SK-N-SH (cell line): ENCODE data around the gene TMEM184B. TPM values are rescaled to one million over a fixed set of nuclear protein-coding genes. Genes with fewer than 3 reads are reported as not detected.

ENCODE experiments used
- CTCF ChIA-PET: fragments of 300-600, 350-600 bp; formaldehyde crosslinking; extraction: SDS; loops from one replicate; lab custom pipeline; 2021; lab: Yijun Ruan, JAX
- POLR2A ChIA-PET: fragments of 350-600 bp; sonication (Branson Sonifier 250); formaldehyde crosslinking; extraction: SDS; loops from one replicate; lab custom pipeline; 2020; ENCODE audit warnings: antibody characterized with exemption, inconsistent platforms; lab: Yijun Ruan, JAX
- DNase-seq: peaks from one replicate; pipeline ENCODE4 v3.0.0; 2012
- H2AFZ ChIP-seq: fragments of 200-600 bp; sonication (generic); 2 replicates; pipeline ENCODE4 v1.8.1; 2016; ENCODE audit warnings: antibody characterized with exemption, mild to moderate bottlenecking, low read depth
- H3F3A ChIP-seq: fragments of 200-600 bp; sonication (generic); replicated peaks from 2 replicates; pipeline ENCODE3; 2016; ENCODE audit warnings: antibody characterized with exemption, mild to moderate bottlenecking; ENCODE audit not compliant: insufficient read depth
- H3K27ac ChIP-seq, 2 experiments: fragments of 200-500 bp in 1 of 2; fragments of 200-600 bp in 1 of 2; sonication (Bioruptor generic) in 1 of 2; sonication (generic), shearing (Covaris generic) in 1 of 2; 2 replicates each; pipeline versions ENCODE4 v1.5.1 to v1.6.1; 2014 to 2016; ENCODE audit warnings: low read depth in 2 of 2, inconsistent platforms in 1 of 2, low read length in 1 of 2, mild to moderate bottlenecking in 1 of 2, mixed read lengths in 1 of 2
- H3K27me3 ChIP-seq: fragments of 200-600 bp; sonication (generic), shearing (Covaris generic); 2 replicates; pipeline ENCODE4 v1.6.1; 2016; ENCODE audit warnings: mixed run types; ENCODE audit not compliant: insufficient read depth
- H3K36me3 ChIP-seq, 2 experiments: fragments of 200-500 bp in 1 of 2; fragments of 200-600 bp in 1 of 2; sonication (Bioruptor generic) in 1 of 2; sonication (generic) in 1 of 2; replicated peaks in 1 of 2; 2 replicates each; pipeline versions ENCODE3 to v1.5.1; 2014 to 2016; ENCODE audit warnings: low read length in 1 of 2, mild to moderate bottlenecking in 1 of 2; ENCODE audit not compliant: insufficient read depth in 2 of 2, control insufficient read depth in 1 of 2
- H3K4me1 ChIP-seq, 2 experiments: fragments of 200-500 bp in 1 of 2; fragments of 200-600 bp in 1 of 2; sonication (Bioruptor generic) in 1 of 2; sonication (generic), shearing (Covaris generic) in 1 of 2; 2 replicates each; pipeline versions ENCODE4 v1.5.1 to v1.6.1; 2014 to 2016; ENCODE audit warnings: low read depth in 1 of 2, low read length in 1 of 2, mixed run types in 1 of 2; ENCODE audit not compliant: insufficient read depth in 2 of 2, control insufficient read depth in 1 of 2
- H3K4me2 ChIP-seq: fragments of 200-600 bp; sonication (generic), shearing (Covaris generic); 2 replicates; pipeline ENCODE4 v1.6.1; 2017; ENCODE audit warnings: mixed run types
- H3K4me3 ChIP-seq, 2 experiments: fragments of 200-500 bp in 1 of 2; fragments of 200-600 bp in 1 of 2; sonication (Bioruptor generic) in 1 of 2; sonication (generic), shearing (Covaris generic) in 1 of 2; 2 replicates each; pipeline versions ENCODE4 v1.5.1 to v1.8.1; 2014 to 2016; ENCODE audit warnings: low read depth in 2 of 2, inconsistent platforms in 1 of 2, low read length in 1 of 2, mild to moderate bottlenecking in 1 of 2, mixed read lengths in 1 of 2, moderate library complexity in 1 of 2
- H3K79me2 ChIP-seq: fragments of 200-600 bp; sonication (generic); 2 replicates; pipeline ENCODE4 v1.8.1; 2017; ENCODE audit warnings: mild to moderate bottlenecking; ENCODE audit not compliant: insufficient read depth
- H3K9ac ChIP-seq: fragments of 200-600 bp; sonication (generic); 2 replicates; pipeline ENCODE4 v1.6.1; 2017; ENCODE audit warnings: mixed run types
- H3K9me2 ChIP-seq: fragments of 200-600 bp; sonication (generic); 2 replicates; pipeline ENCODE4 v1.6.1; 2017; ENCODE audit warnings: mixed run types
- H3K9me3 ChIP-seq: fragments of 200-600 bp; sonication (generic); 2 replicates; pipeline ENCODE4 v1.6.1; 2017; ENCODE audit warnings: mixed run types, mild to moderate bottlenecking, moderate library complexity
- H4K20me1 ChIP-seq: fragments of 200-600 bp; sonication (generic); 2 replicates; pipeline ENCODE4 v1.6.1; 2017; ENCODE audit warnings: mild to moderate bottlenecking, mixed run types; ENCODE audit not compliant: insufficient read depth
- CHD2 ChIP-seq: fragments of 150-350 bp; IDR thresholded peaks from 2 replicates; pipeline ENCODE4 v1.6.1; 2018; ENCODE audit warnings: low read length; ENCODE audit not compliant: partially characterized antibody
- EZH2phosphoT487 ChIP-seq: fragments of 200-600 bp; sonication (generic); IDR thresholded peaks from 2 replicates; pipeline ENCODE4 v1.6.1; 2017; ENCODE audit warnings: low read depth, mixed run types, mild to moderate bottlenecking, antibody characterized with exemption, moderate library complexity, borderline replicate concordance
- FOXJ3 ChIP-seq: sonication (generic); formaldehyde crosslinking; IDR thresholded peaks from 2 replicates; pipeline ENCODE4 v1.5.1; 2020; ENCODE audit warnings: mild to moderate bottlenecking, missing genetic modification reagents
- GABPA ChIP-seq: IDR thresholded peaks from 2 replicates; pipeline ENCODE4 v1.4.0; 2012; ENCODE audit warnings: low read depth, mild to moderate bottlenecking
- MAX ChIP-seq: IDR thresholded peaks from 2 replicates; pipeline ENCODE4 v1.4.0; 2012; ENCODE audit warnings: low read depth
- MEF2A ChIP-seq: IDR thresholded peaks from 2 replicates; pipeline ENCODE4 v1.4.0; 2012; ENCODE audit warnings: low read depth, borderline replicate concordance
- MXI1 ChIP-seq: IDR thresholded peaks from 2 replicates; pipeline ENCODE4 v1.6.1; 2012; ENCODE audit warnings: mild to moderate bottlenecking, low read depth, low read length, improper control_type of control experiment
- RAD21 ChIP-seq: IDR thresholded peaks from 2 replicates; pipeline ENCODE4 v1.6.1; 2012; ENCODE audit warnings: mild to moderate bottlenecking, low read length
- RCOR1 ChIP-seq: fragments of 150-350 bp; IDR thresholded peaks from 2 replicates; pipeline ENCODE4 v1.6.1; 2017; ENCODE audit warnings: antibody characterized with exemption, low read length
- RXRA ChIP-seq: IDR thresholded peaks from 2 replicates; pipeline ENCODE4 v1.4.0; 2012; ENCODE audit warnings: low read depth, mild to moderate bottlenecking, borderline replicate concordance
- SIN3A ChIP-seq: IDR thresholded peaks from 2 replicates; pipeline ENCODE4 v1.6.1; 2012; ENCODE audit warnings: low read depth, mild to moderate bottlenecking, low read length, moderate library complexity, borderline replicate concordance
- SMC3 ChIP-seq: IDR thresholded peaks from 2 replicates; pipeline ENCODE4 v1.6.1; 2012; ENCODE audit warnings: low read depth, low read length, improper control_type of control experiment
- TCF12 ChIP-seq: IDR thresholded peaks from 2 replicates; pipeline ENCODE4 v1.4.0; 2012
- WGBS: methylation state at CpG from one replicate; pipeline ENCODE4 v1.1.6; 2017; ENCODE audit warnings: low lambda C conversion rate; 5-methylcytosine and 5-hydroxymethylcytosine counted together
- polyA plus RNA-seq, 3 experiments: library from polyadenylated mRNA; depleted of rRNA; stranded (reverse); fragments of >200 nt; gene quantifications; 2 replicates each; pipeline ENCODE4 v1.2.3, GENCODE V29; 2012
- TF ChIP-seq, protein P1 (sequence below): IDR thresholded peaks from 2 replicates; pipeline ENCODE4 v1.6.1; 2012; ENCODE audit warnings: mild to moderate bottlenecking, low read depth, low read length, moderate library complexity

Gene TMEM184B
- polyA plus RNA-seq, 1 of the 3 experiments (the other 2 are of a cell fraction), result 25.3 TPM

- no peak overlapping the region for H3K4me3 ChIP-seq
- H3K4me1 ChIP-seq, result peaks cover 1 to 8% of the 10 kb centered on the region in 2 experiments; a peak in 1 of 4 replicates
- TF ChIP-seq SIN3A, result no peak
- TF ChIP-seq RAD21, result no peak
- no peak for TF ChIP-seq RCOR1
- TF ChIP-seq MAX, result no peak
- TF ChIP-seq SMC3, result no peak
- TF ChIP-seq MEF2A, result no peak
- TF ChIP-seq MXI1, result no peak
- TF ChIP-seq TCF12, result no peak
- no peak for TF ChIP-seq GABPA
- TF ChIP-seq EZH2phosphoT487, result no peak
- TF ChIP-seq, protein P1, sequence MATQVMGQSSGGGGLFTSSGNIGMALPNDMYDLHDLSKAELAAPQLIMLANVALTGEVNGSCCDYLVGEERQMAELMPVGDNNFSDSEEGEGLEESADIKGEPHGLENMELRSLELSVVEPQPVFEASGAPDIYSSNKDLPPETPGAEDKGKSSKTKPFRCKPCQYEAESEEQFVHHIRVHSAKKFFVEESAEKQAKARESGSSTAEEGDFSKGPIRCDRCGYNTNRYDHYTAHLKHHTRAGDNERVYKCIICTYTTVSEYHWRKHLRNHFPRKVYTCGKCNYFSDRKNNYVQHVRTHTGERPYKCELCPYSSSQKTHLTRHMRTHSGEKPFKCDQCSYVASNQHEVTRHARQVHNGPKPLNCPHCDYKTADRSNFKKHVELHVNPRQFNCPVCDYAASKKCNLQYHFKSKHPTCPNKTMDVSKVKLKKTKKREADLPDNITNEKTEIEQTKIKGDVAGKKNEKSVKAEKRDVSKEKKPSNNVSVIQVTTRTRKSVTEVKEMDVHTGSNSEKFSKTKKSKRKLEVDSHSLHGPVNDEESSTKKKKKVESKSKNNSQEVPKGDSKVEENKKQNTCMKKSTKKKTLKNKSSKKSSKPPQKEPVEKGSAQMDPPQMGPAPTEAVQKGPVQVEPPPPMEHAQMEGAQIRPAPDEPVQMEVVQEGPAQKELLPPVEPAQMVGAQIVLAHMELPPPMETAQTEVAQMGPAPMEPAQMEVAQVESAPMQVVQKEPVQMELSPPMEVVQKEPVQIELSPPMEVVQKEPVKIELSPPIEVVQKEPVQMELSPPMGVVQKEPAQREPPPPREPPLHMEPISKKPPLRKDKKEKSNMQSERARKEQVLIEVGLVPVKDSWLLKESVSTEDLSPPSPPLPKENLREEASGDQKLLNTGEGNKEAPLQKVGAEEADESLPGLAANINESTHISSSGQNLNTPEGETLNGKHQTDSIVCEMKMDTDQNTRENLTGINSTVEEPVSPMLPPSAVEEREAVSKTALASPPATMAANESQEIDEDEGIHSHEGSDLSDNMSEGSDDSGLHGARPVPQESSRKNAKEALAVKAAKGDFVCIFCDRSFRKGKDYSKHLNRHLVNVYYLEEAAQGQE, result no peak
- no peak for TF ChIP-seq RXRA
- no peak for TF ChIP-seq FOXJ3 (CRISPR knock-in tag)
- no peak overlapping the region for H2AFZ ChIP-seq
- ChIA-PET CTCF (no interaction called here), POLR2A (no interaction called here)
- no peaks in the 10 kb centered on the region for H3K9me3 ChIP-seq
- no peaks in the 10 kb centered on the region for H3K9me2 ChIP-seq
- no peak overlapping the region for H3K9ac ChIP-seq
- no peak overlapping the region for H3K27ac ChIP-seq
- 96% methylated on average over 5 of the region's 19 CpGs for WGBS
- H3K36me3 ChIP-seq, result peaks cover 0 to 6% of the 10 kb centered on the region in 2 experiments
- no peaks in the 10 kb centered on the region for H4K20me1 ChIP-seq
- H3F3A ChIP-seq, result peaks cover 2% of the 10 kb centered on the region
- peaks cover 31% of the 10 kb centered on the region; the same call in 1 of the 2 replicates for H3K79me2 ChIP-seq
- H3K4me2 ChIP-seq, result no peak overlapping the region
- DNase-seq, result no peak
- H3K27me3 ChIP-seq, result no peaks in the 10 kb centered on the region
Observed at GRCh38 chr22:38246046-38246658, 26.7 kb downstream of the TMEM184B start.

- no peaks in the 10 kb centered on the region for H3K9me2 ChIP-seq
- H2AFZ ChIP-seq, result no peak overlapping the region
- peaks cover 0 to 6% of the 10 kb centered on the region in 2 experiments for H3K36me3 ChIP-seq
- no peak overlapping the region for H3K9ac ChIP-seq
- peaks cover 10% of the 10 kb centered on the region; the same call in 1 of the 2 replicates for H3K79me2 ChIP-seq
- no peaks in the 10 kb centered on the region for H3K27me3 ChIP-seq
- H4K20me1 ChIP-seq, result no peaks in the 10 kb centered on the region
- peaks cover 12 to 16% of the 10 kb centered on the region in 2 experiments; a peak in 2 of 4 replicates for H3K4me1 ChIP-seq
- no peaks in the 10 kb centered on the region for H3K9me3 ChIP-seq
- ChIA-PET POLR2A (no interaction called here), CTCF (no interaction called here)
- H3K27ac ChIP-seq, result no peak overlapping the region
- no peak for TF ChIP-seq CHD2
- no peak for TF ChIP-seq SIN3A
- H3F3A ChIP-seq, result peaks cover 11% of the 10 kb centered on the region
- no peak for DNase-seq
- WGBS, result 100% methylated on average over 3 of the region's 4 CpGs
- no peak overlapping the region for H3K4me3 ChIP-seq
- H3K4me2 ChIP-seq, result no peak overlapping the region
Observed at GRCh38 chr22:38244106-38244505, 28.7 kb downstream of the TMEM184B start.
